Neural cell (in vitro differentiated cells): ENCODE measurements around the gene SHF.

Experiments used
- EP300 ChIP-seq: fragments of 450-650 bp; conservative IDR thresholded peaks from 2 replicates; pipeline ENCODE4 v1.6.1; 2014; ENCODE audit warnings: antibody characterized with exemption, mild to moderate bottlenecking, moderate library complexity; ENCODE audit not compliant: poor library complexity, severe bottlenecking
- EZH2 ChIP-seq: fragments of 200-600, 300-800 bp; shearing (Covaris generic), sonication (generic); IDR thresholded peaks from 2 replicates; pipeline ENCODE4 v1.6.1; 2014; ENCODE audit warnings: antibody characterized with exemption, low read length, borderline replicate concordance, mild to moderate bottlenecking; ENCODE audit not compliant: insufficient read depth, poor library complexity, severe bottlenecking
- POLR2AphosphoS5 ChIP-seq: IDR thresholded peaks from 2 replicates; pipeline ENCODE4 v1.6.1; 2012
- RAD21 ChIP-seq: fragments of 450-650 bp; conservative IDR thresholded peaks from 2 replicates; pipeline ENCODE4 v1.6.1; 2014; ENCODE audit warnings: antibody characterized with exemption, mild to moderate bottlenecking, moderate library complexity
- SMC3 ChIP-seq: fragments of 450-650 bp; conservative IDR thresholded peaks from 2 replicates; pipeline ENCODE4 v1.6.1; 2014; ENCODE audit warnings: antibody characterized with exemption, mild to moderate bottlenecking, moderate library complexity; ENCODE audit not compliant: poor library complexity
- TAF1 ChIP-seq: IDR thresholded peaks from 2 replicates; pipeline ENCODE4 v1.6.1; 2012; ENCODE audit warnings: low read depth
- TF ChIP-seq, protein P1 (sequence below): fragments of 450-650 bp; IDR thresholded peaks from 2 replicates; pipeline ENCODE4 v1.5.1; 2014; ENCODE audit warnings: antibody characterized with exemption, mild to moderate bottlenecking, moderate library complexity; ENCODE audit not compliant: poor library complexity, severe bottlenecking
- TF ChIP-seq, protein P2 (sequence below): IDR thresholded peaks from 2 replicates; pipeline ENCODE4 v1.6.1; 2012; ENCODE audit warnings: borderline replicate concordance

DNA sequence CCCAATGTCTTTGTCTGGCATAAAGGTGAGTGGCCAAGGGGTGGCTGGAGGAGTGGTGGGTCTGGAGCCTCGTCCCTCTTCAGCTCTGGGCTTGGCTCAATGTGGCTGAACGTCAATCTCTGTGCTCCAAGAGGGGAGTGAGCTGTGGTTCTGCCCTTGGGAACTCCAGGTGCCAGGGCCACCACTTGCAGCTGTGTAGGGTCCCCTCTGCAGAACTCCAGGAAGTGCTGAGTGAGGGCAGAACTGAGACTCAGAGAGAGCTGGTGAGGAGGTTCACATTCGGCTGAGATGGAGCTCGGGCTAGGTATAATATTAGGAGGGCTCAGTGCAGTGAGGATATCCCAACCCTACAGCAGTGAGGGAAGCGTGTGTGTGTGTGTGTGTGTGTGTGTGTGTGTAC, 46.4 kb downstream of the SHF start:
- TF ChIP-seq, protein P1, sequence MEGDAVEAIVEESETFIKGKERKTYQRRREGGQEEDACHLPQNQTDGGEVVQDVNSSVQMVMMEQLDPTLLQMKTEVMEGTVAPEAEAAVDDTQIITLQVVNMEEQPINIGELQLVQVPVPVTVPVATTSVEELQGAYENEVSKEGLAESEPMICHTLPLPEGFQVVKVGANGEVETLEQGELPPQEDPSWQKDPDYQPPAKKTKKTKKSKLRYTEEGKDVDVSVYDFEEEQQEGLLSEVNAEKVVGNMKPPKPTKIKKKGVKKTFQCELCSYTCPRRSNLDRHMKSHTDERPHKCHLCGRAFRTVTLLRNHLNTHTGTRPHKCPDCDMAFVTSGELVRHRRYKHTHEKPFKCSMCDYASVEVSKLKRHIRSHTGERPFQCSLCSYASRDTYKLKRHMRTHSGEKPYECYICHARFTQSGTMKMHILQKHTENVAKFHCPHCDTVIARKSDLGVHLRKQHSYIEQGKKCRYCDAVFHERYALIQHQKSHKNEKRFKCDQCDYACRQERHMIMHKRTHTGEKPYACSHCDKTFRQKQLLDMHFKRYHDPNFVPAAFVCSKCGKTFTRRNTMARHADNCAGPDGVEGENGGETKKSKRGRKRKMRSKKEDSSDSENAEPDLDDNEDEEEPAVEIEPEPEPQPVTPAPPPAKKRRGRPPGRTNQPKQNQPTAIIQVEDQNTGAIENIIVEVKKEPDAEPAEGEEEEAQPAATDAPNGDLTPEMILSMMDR = no peak
- no peak for TF ChIP-seq POLR2AphosphoS5
- no peak for TF ChIP-seq EP300
- TF ChIP-seq, protein P2, sequence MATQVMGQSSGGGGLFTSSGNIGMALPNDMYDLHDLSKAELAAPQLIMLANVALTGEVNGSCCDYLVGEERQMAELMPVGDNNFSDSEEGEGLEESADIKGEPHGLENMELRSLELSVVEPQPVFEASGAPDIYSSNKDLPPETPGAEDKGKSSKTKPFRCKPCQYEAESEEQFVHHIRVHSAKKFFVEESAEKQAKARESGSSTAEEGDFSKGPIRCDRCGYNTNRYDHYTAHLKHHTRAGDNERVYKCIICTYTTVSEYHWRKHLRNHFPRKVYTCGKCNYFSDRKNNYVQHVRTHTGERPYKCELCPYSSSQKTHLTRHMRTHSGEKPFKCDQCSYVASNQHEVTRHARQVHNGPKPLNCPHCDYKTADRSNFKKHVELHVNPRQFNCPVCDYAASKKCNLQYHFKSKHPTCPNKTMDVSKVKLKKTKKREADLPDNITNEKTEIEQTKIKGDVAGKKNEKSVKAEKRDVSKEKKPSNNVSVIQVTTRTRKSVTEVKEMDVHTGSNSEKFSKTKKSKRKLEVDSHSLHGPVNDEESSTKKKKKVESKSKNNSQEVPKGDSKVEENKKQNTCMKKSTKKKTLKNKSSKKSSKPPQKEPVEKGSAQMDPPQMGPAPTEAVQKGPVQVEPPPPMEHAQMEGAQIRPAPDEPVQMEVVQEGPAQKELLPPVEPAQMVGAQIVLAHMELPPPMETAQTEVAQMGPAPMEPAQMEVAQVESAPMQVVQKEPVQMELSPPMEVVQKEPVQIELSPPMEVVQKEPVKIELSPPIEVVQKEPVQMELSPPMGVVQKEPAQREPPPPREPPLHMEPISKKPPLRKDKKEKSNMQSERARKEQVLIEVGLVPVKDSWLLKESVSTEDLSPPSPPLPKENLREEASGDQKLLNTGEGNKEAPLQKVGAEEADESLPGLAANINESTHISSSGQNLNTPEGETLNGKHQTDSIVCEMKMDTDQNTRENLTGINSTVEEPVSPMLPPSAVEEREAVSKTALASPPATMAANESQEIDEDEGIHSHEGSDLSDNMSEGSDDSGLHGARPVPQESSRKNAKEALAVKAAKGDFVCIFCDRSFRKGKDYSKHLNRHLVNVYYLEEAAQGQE = no peak
- TF ChIP-seq EZH2 = no peak
- TF ChIP-seq RAD21 = no peak
- no peak for TF ChIP-seq SMC3
- no peak for TF ChIP-seq TAF1
